SK-N-SH (cell line): ENCODE measurements around the gene PURA. TPM values are rescaled to one million over a fixed set of nuclear protein-coding genes. Genes with fewer than 3 reads are reported as not detected.
A peak's percentile ranks its signal among the peaks of the same experiment; 100 is the strongest.

ENCODE experiments used
- CTCF ChIA-PET: fragments of 300-600, 350-600 bp; formaldehyde crosslinking; extraction: SDS; loops from one replicate; lab custom pipeline; 2021; lab: Yijun Ruan, JAX
- POLR2A ChIA-PET: fragments of 350-600 bp; sonication (Branson Sonifier 250); formaldehyde crosslinking; extraction: SDS; loops from one replicate; lab custom pipeline; 2020; ENCODE audit warnings: antibody characterized with exemption, inconsistent platforms; lab: Yijun Ruan, JAX
- DNase-seq: peaks from one replicate; pipeline ENCODE4 v3.0.0; 2012
- H2AFZ ChIP-seq: fragments of 200-600 bp; sonication (generic); 2 replicates; pipeline ENCODE4 v1.8.1; 2016; ENCODE audit warnings: antibody characterized with exemption, mild to moderate bottlenecking, low read depth
- H3F3A ChIP-seq: fragments of 200-600 bp; sonication (generic); replicated peaks from 2 replicates; pipeline ENCODE3; 2016; ENCODE audit warnings: antibody characterized with exemption, mild to moderate bottlenecking; ENCODE audit not compliant: insufficient read depth
- H3K27ac ChIP-seq, 2 experiments: fragments of 200-500 bp in 1 of 2; fragments of 200-600 bp in 1 of 2; sonication (Bioruptor generic) in 1 of 2; sonication (generic), shearing (Covaris generic) in 1 of 2; 2 replicates each; pipeline versions ENCODE4 v1.5.1 to v1.6.1; 2014 to 2016; ENCODE audit warnings: low read depth in 2 of 2, inconsistent platforms in 1 of 2, low read length in 1 of 2, mild to moderate bottlenecking in 1 of 2, mixed read lengths in 1 of 2
- H3K27me3 ChIP-seq: fragments of 200-600 bp; sonication (generic), shearing (Covaris generic); 2 replicates; pipeline ENCODE4 v1.6.1; 2016; ENCODE audit warnings: mixed run types; ENCODE audit not compliant: insufficient read depth
- H3K36me3 ChIP-seq, 2 experiments: fragments of 200-500 bp in 1 of 2; fragments of 200-600 bp in 1 of 2; sonication (Bioruptor generic) in 1 of 2; sonication (generic) in 1 of 2; replicated peaks in 1 of 2; 2 replicates each; pipeline versions ENCODE3 to v1.5.1; 2014 to 2016; ENCODE audit warnings: low read length in 1 of 2, mild to moderate bottlenecking in 1 of 2; ENCODE audit not compliant: insufficient read depth in 2 of 2, control insufficient read depth in 1 of 2
- H3K4me1 ChIP-seq, 2 experiments: fragments of 200-500 bp in 1 of 2; fragments of 200-600 bp in 1 of 2; sonication (Bioruptor generic) in 1 of 2; sonication (generic), shearing (Covaris generic) in 1 of 2; 2 replicates each; pipeline versions ENCODE4 v1.5.1 to v1.6.1; 2014 to 2016; ENCODE audit warnings: low read depth in 1 of 2, low read length in 1 of 2, mixed run types in 1 of 2; ENCODE audit not compliant: insufficient read depth in 2 of 2, control insufficient read depth in 1 of 2
- H3K4me2 ChIP-seq: fragments of 200-600 bp; sonication (generic), shearing (Covaris generic); 2 replicates; pipeline ENCODE4 v1.6.1; 2017; ENCODE audit warnings: mixed run types
- H3K4me3 ChIP-seq, 2 experiments: fragments of 200-500 bp in 1 of 2; fragments of 200-600 bp in 1 of 2; sonication (Bioruptor generic) in 1 of 2; sonication (generic), shearing (Covaris generic) in 1 of 2; 2 replicates each; pipeline versions ENCODE4 v1.5.1 to v1.8.1; 2014 to 2016; ENCODE audit warnings: low read depth in 2 of 2, inconsistent platforms in 1 of 2, low read length in 1 of 2, mild to moderate bottlenecking in 1 of 2, mixed read lengths in 1 of 2, moderate library complexity in 1 of 2
- H3K79me2 ChIP-seq: fragments of 200-600 bp; sonication (generic); 2 replicates; pipeline ENCODE4 v1.8.1; 2017; ENCODE audit warnings: mild to moderate bottlenecking; ENCODE audit not compliant: insufficient read depth
- H3K9ac ChIP-seq: fragments of 200-600 bp; sonication (generic); 2 replicates; pipeline ENCODE4 v1.6.1; 2017; ENCODE audit warnings: mixed run types
- H3K9me2 ChIP-seq: fragments of 200-600 bp; sonication (generic); 2 replicates; pipeline ENCODE4 v1.6.1; 2017; ENCODE audit warnings: mixed run types
- H3K9me3 ChIP-seq: fragments of 200-600 bp; sonication (generic); 2 replicates; pipeline ENCODE4 v1.6.1; 2017; ENCODE audit warnings: mixed run types, mild to moderate bottlenecking, moderate library complexity
- H4K20me1 ChIP-seq: fragments of 200-600 bp; sonication (generic); 2 replicates; pipeline ENCODE4 v1.6.1; 2017; ENCODE audit warnings: mild to moderate bottlenecking, mixed run types; ENCODE audit not compliant: insufficient read depth
- CHD2 ChIP-seq: fragments of 150-350 bp; IDR thresholded peaks from 2 replicates; pipeline ENCODE4 v1.6.1; 2018; ENCODE audit warnings: low read length; ENCODE audit not compliant: partially characterized antibody
- FOSL2 ChIP-seq: IDR thresholded peaks from 2 replicates; pipeline ENCODE4 v1.4.0; 2012; ENCODE audit warnings: low read depth, mild to moderate bottlenecking, moderate library complexity, borderline replicate concordance
- MAX ChIP-seq: IDR thresholded peaks from 2 replicates; pipeline ENCODE4 v1.4.0; 2012; ENCODE audit warnings: low read depth
- MEF2A ChIP-seq: IDR thresholded peaks from 2 replicates; pipeline ENCODE4 v1.4.0; 2012; ENCODE audit warnings: low read depth, borderline replicate concordance
- NRF1 ChIP-seq: IDR thresholded peaks from 2 replicates; pipeline ENCODE4 v1.6.1; 2012; ENCODE audit warnings: low read depth, mild to moderate bottlenecking, low read length
- REST ChIP-seq: IDR thresholded peaks from 2 replicates; pipeline ENCODE4 v1.6.1; 2012; ENCODE audit warnings: mild to moderate bottlenecking, low read depth, low read length, moderate library complexity
- RFX5 ChIP-seq: IDR thresholded peaks from 2 replicates; pipeline ENCODE4 v1.6.1; 2012; ENCODE audit warnings: mild to moderate bottlenecking, improper control_type of control experiment, low read length
- SIN3A ChIP-seq: IDR thresholded peaks from 2 replicates; pipeline ENCODE4 v1.6.1; 2012; ENCODE audit warnings: low read depth, mild to moderate bottlenecking, low read length, moderate library complexity, borderline replicate concordance
- SMC3 ChIP-seq: IDR thresholded peaks from 2 replicates; pipeline ENCODE4 v1.6.1; 2012; ENCODE audit warnings: low read depth, low read length, improper control_type of control experiment
- TAF1 ChIP-seq: IDR thresholded peaks from 2 replicates; pipeline ENCODE4 v1.6.1; 2012; ENCODE audit warnings: low read depth, mild to moderate bottlenecking, low read length, moderate library complexity, borderline replicate concordance
- USF2 ChIP-seq: fragments of 150-350 bp; IDR thresholded peaks from 2 replicates; pipeline ENCODE4 v1.6.1; 2017; ENCODE audit warnings: antibody characterized with exemption, low read length, low read depth, borderline replicate concordance
- WGBS: methylation state at CpG from one replicate; pipeline ENCODE4 v1.1.6; 2017; ENCODE audit warnings: low lambda C conversion rate; 5-methylcytosine and 5-hydroxymethylcytosine counted together
- polyA plus RNA-seq, 3 experiments: library from polyadenylated mRNA; depleted of rRNA; stranded (reverse); fragments of >200 nt; gene quantifications; 2 replicates each; pipeline ENCODE4 v1.2.3, GENCODE V29; 2012

PURA gene
- polyA plus RNA-seq, 1 of the 3 experiments (the other 2 are of a cell fraction), result 2.4 TPM

GRCh38 chr5:140113180-140113698 lies 670 bp upstream of the PURA start:
- WGBS, result 3% methylated on average over 11 of the region's 28 CpGs
- peak overlapping the region; percentile 73 to 75 for H3K4me3 ChIP-seq
- H3K36me3 ChIP-seq, result peaks cover 2 to 10% of the 10 kb centered on the region in 2 experiments
- H3K27me3 ChIP-seq, result no peaks in the 10 kb centered on the region
- no peak for TF ChIP-seq USF2
- TF ChIP-seq MEF2A, result no peak
- TF ChIP-seq SMC3, result no peak
- no peak for TF ChIP-seq RFX5
- no peak for TF ChIP-seq CHD2
- no peak for TF ChIP-seq TAF1
- ChIA-PET POLR2A (interaction anchor here (2.1 kb wide), 1 partner anchor 33 kb away, joined by 6 read pairs; no protein-coding TSS in a partner anchor), CTCF (interaction anchor here (0.7 to 12.8 kb wide), 8 partner anchors 30 to 233 kb away, joined by 3 to 166 read pairs (median 4); partner anchors contain the start of gene NRG2)
- H4K20me1 ChIP-seq, result peaks cover 41% of the 10 kb centered on the region
- peak overlapping the region; percentile 27; the same call in 1 of the 2 replicates for H2AFZ ChIP-seq
- peak; percentile 73 for DNase-seq
- H3K27ac ChIP-seq, result peak overlapping the region; percentile 69 to 85
- no peaks in the 10 kb centered on the region for H3K9me2 ChIP-seq
- no peaks in the 10 kb centered on the region for H3K9me3 ChIP-seq
- H3F3A ChIP-seq, result peaks cover 36% of the 10 kb centered on the region
- peaks cover 31 to 42% of the 10 kb centered on the region in 2 experiments; a peak in 3 of 4 replicates for H3K4me1 ChIP-seq
- H3K79me2 ChIP-seq, result peaks cover 92% of the 10 kb centered on the region
- H3K4me2 ChIP-seq, result peak overlapping the region; percentile 97
- H3K9ac ChIP-seq, result peak overlapping the region; percentile 75

- TF ChIP-seq FOSL2 (no peak), CHD2 (peak; percentile 11), MAX (peak; percentile 33; the same call in 1 of the 2 replicates), SIN3A (0 out of 2 replicates have a peak, but pooled peaks have one; percentile 24), REST (no peak), NRF1 (peak; percentile 47; the same call in 1 of the 2 replicates)
- Histone ChIP-seq H3K79me2 (peaks cover 89% of the 10 kb centered on the region), H3K27ac (peak overlapping the region; percentile 69 to 85), H3F3A (peaks cover 36% of the 10 kb centered on the region), H3K27me3 (no peaks in the 10 kb centered on the region), H2AFZ (0 out of 2 replicates have a peak overlapping the region, but pooled peaks have one; percentile 25), H3K4me1 (peaks cover 29 to 31% of the 10 kb centered on the region in 2 experiments; a peak in 3 of 4 replicates), H3K4me2 (peak overlapping the region; percentile 99), H3K9me3 (no peaks in the 10 kb centered on the region), H3K4me3 (peak overlapping the region; percentile 73 to 75), H3K9me2 (no peaks in the 10 kb centered on the region), H4K20me1 (peaks cover 35% of the 10 kb centered on the region), H3K9ac (peak overlapping the region; percentile 68; the same call in 1 of the 2 replicates), H3K36me3 (peaks cover 2 to 10% of the 10 kb centered on the region in 2 experiments)
- WGBS, result 7% methylated on average over 23 of the region's 65 CpGs
- DNase-seq, result peak; percentile 69
- ChIA-PET CTCF (interaction anchor here (0.6 to 12.8 kb wide), 11 partner anchors 9 to 220 kb away, joined by 3 to 166 read pairs (median 4); partner anchors contain the start of gene NRG2), POLR2A (interaction anchor here (0.6 to 2.1 kb wide), 3 partner anchors 30 to 43 kb away, joined by 3 to 6 read pairs (median 3); no protein-coding TSS in a partner anchor)
These were observed 654 bp downstream of the PURA start for GRCh38 chr5:140114341-140115185.
